ENCODE results near the gene STK16. TPM values are rescaled to one million over a fixed set of nuclear protein-coding genes. Genes with fewer than 3 reads are reported as not detected.

Gene STK16
- total RNA-seq, 1 donor from 2014 or later: 29.5 TPM

- H3K27me3 Mint-ChIP-seq (ENCODE audit: unreplicated experiment): peaks cover 4% of the 10 kb centered on the region
- TF ChIP-seq CTCF (IDR thresholded peaks at IDR 0.05; ENCODE audit: unreplicated experiment): no peak
- no peak overlapping the region for H3K27ac Mint-ChIP-seq (ENCODE audit: unreplicated experiment)
- H3K4me3 Mint-ChIP-seq (ENCODE audit: unreplicated experiment): no peak overlapping the region
- peaks cover 4% of the 10 kb centered on the region for H3K36me3 Mint-ChIP-seq (ENCODE audit: low read depth, unreplicated experiment)
- H3K4me1 Mint-ChIP-seq (ENCODE audit: unreplicated experiment): peaks cover 6% of the 10 kb centered on the region
- DNase-seq (ENCODE audit: low spot score): no peak
- H3K9me3 Mint-ChIP-seq (ENCODE audit: unreplicated experiment): peaks cover 4% of the 10 kb centered on the region
Observed at GRCh38 chr2:219291910-219292490, 46.7 kb downstream of the STK16 start.

- no peak for TF ChIP-seq CTCF (IDR thresholded peaks at IDR 0.05; ENCODE audit: unreplicated experiment)
- Mint-ChIP-seq H3K4me3 (ENCODE audit: unreplicated experiment) (no peak overlapping the region), H3K27me3 (ENCODE audit: unreplicated experiment) (peaks cover 5% of the 10 kb centered on the region), H3K36me3 (ENCODE audit: low read depth, unreplicated experiment) (peaks cover 4% of the 10 kb centered on the region), H3K27ac (ENCODE audit: unreplicated experiment) (no peak overlapping the region), H3K4me1 (ENCODE audit: unreplicated experiment) (peaks cover 6% of the 10 kb centered on the region), H3K9me3 (ENCODE audit: unreplicated experiment) (peaks cover 4% of the 10 kb centered on the region)
- no peak for DNase-seq (ENCODE audit: low spot score)
Observed at GRCh38 chr2:219292616-219293015, 47.3 kb downstream of the STK16 start.

GRCh38 chr2:219293736-219294231 is 48.5 kb downstream of the STK16 start:
- H3K9me3 Mint-ChIP-seq (ENCODE audit: unreplicated experiment): peaks cover 4% of the 10 kb centered on the region
- H3K4me1 Mint-ChIP-seq (ENCODE audit: unreplicated experiment): peaks cover 6% of the 10 kb centered on the region
- H3K27ac Mint-ChIP-seq (ENCODE audit: unreplicated experiment): no peak overlapping the region
- no peak for DNase-seq (ENCODE audit: low spot score)
- H3K36me3 Mint-ChIP-seq (ENCODE audit: low read depth, unreplicated experiment): peaks cover 4% of the 10 kb centered on the region
- H3K27me3 Mint-ChIP-seq (ENCODE audit: unreplicated experiment): peaks cover 8% of the 10 kb centered on the region
- peak overlapping the region; percentile 90 for H3K4me3 Mint-ChIP-seq (ENCODE audit: unreplicated experiment)
- TF ChIP-seq CTCF (IDR thresholded peaks at IDR 0.05; ENCODE audit: unreplicated experiment): no peak

GRCh38 chr2:219294356-219295351 is 49.4 kb downstream of the STK16 start:
- Mint-ChIP-seq H3K36me3 (ENCODE audit: low read depth, unreplicated experiment) (peaks cover 4% of the 10 kb centered on the region), H3K27me3 (ENCODE audit: unreplicated experiment) (peaks cover 8% of the 10 kb centered on the region), H3K4me1 (ENCODE audit: unreplicated experiment) (peaks cover 6% of the 10 kb centered on the region), H3K9me3 (ENCODE audit: unreplicated experiment) (peaks cover 4% of the 10 kb centered on the region), H3K4me3 (ENCODE audit: unreplicated experiment) (peak overlapping the region; percentile 90), H3K27ac (ENCODE audit: unreplicated experiment) (peak overlapping the region; percentile 36)
- peak; percentile 98 for TF ChIP-seq CTCF (IDR thresholded peaks at IDR 0.05; ENCODE audit: unreplicated experiment)
- peak; percentile 93 for DNase-seq (ENCODE audit: low spot score)

Data from endothelial cell (in vitro differentiated cells).